ENCODE data around the gene ZNF683. TPM values are rescaled to one million over a fixed set of nuclear protein-coding genes. Genes with fewer than 3 reads are reported as not detected.
A peak's percentile ranks its signal among the peaks of the same experiment; 100 is the strongest.

Gene ZNF683
- total and polyA plus RNA-seq, 9 of the 15 experiments (the other 6 are each of a cell fraction or from before 2014, with no cell fraction given): not detected

DNA sequence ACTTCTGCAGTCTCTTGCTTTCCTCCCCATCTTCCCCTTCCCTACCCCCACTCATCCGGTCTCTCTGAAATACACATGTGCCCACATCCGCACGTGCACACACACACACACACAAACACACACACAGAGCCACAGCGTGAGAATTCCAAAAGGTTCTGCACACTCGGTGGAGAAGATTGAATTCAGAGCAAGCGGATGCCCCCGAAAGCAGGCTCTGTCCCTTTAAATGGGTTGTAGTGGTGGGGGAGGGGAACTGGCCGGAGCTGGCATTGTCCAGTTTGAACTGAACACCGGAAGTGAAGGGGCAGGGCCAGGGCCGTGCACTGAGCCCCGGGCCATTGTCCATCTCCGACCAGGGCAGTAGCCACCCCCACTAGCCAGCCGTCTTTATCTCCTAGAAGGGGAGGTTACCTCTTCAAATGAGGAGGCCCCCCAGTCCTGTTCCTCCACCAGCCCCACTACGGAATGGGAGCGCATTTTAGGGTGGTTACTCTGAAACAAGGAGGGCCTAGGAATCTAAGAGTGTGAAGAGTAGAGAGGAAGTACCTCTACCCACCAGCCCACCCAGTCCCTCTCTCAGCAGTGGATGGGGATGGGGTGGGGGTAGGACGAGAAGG lies 36.7 kb upstream of the ZNF683 start:
- peaks cover 4 to 6% of the 10 kb centered on the region in 2 experiments; a peak in 4 of 5 replicates for H3K27me3 ChIP-seq (ENCODE audit: control insufficient read depth in 2 of 2, insufficient read depth in 2 of 2, low read length in 2 of 2)
- 14% methylated on average over 16 of the region's 16 CpGs for WGBS (ENCODE audit: insufficient coverage, low coverage, missing lambda C conversion rate)
- H2AFZ ChIP-seq (ENCODE audit: low read depth, low read length): no peak overlapping the region
- no peak for FAIRE-seq
- H3K9ac ChIP-seq (ENCODE audit: insufficient read depth in 1 of 2, low read depth in 2 of 2, low read length in 2 of 2): peak overlapping the region in 1 of 2 experiments; percentile 20; a peak in 1 of 4 replicates
- POLR2A ChIA-PET: interaction anchor here (0.8 to 0.9 kb wide), 2 partner anchors 21 to 121 kb away, joined by 3 read pairs; no protein-coding TSS in a partner anchor
- no peaks in the 10 kb centered on the region for H3K79me2 ChIP-seq (ENCODE audit: control insufficient read depth, insufficient read depth, low read length)
- BruUV-seq (replicated peaks): no TSS peak
- in situ Hi-C loops (cut with MboI) (no loop called here), intact Hi-C loops (cut with micrococcal nuclease) (no loop called here)
- CTCF ChIA-PET (ENCODE audit: low intra/inter-chr PET ratio): interaction anchor here (0.6 kb wide), 1 partner anchor 485 kb away, joined by 5 read pairs; no protein-coding TSS in a partner anchor
- H3K4me1 ChIP-seq (replicated peaks in 1 of 2; ENCODE audit: control insufficient read depth in 2 of 2, insufficient read depth in 2 of 2, low read length in 2 of 2): peaks cover 12 to 39% of the 10 kb centered on the region in 2 experiments; a peak in 4 of 5 replicates
- peak; percentile 78 for ATAC-seq
- H3K36me3 ChIP-seq (ENCODE audit: control insufficient read depth, insufficient read depth, low read length): no peaks in the 10 kb centered on the region
- H3K9me3 ChIP-seq (replicated peaks; ENCODE audit: control insufficient read depth, insufficient read depth, low read depth, low read length): no peaks in the 10 kb centered on the region
- H3K4me2 ChIP-seq (ENCODE audit: insufficient read depth, low read length): 0 out of 2 replicates have a peak overlapping the region, but pooled peaks have one; percentile 12
- peaks cover 5% of the 10 kb centered on the region; the same call in 1 of the 2 replicates for H4K20me1 ChIP-seq (replicated peaks; ENCODE audit: control insufficient read depth, insufficient read depth, low read length)
- H3K27ac ChIP-seq (ENCODE audit: extremely low read depth, low read depth, low read length): no peak overlapping the region
- DNase-seq (ENCODE audit: extremely low read depth in 1 of 4, low spot score in 3 of 4): peak in 2 of 4 experiments; percentile 28 to 66
- no peaks in the 10 kb centered on the region for H3K9me1 ChIP-seq (ENCODE audit: control insufficient read depth, insufficient read depth, low read length)
- no peak overlapping the region; the same call in 1 of the 2 replicates for H3K4me3 ChIP-seq
- TF ChIP-seq HDAC1 (IDR thresholded peaks at IDR 0.05): peak in 1 of 2 experiments; percentile 2; a peak in 1 of 4 replicates
- TF ChIP-seq ZNF23 (CRISPR knock-in tag; IDR thresholded peaks at IDR 0.05): no peak
- TF ChIP-seq, protein P1, sequence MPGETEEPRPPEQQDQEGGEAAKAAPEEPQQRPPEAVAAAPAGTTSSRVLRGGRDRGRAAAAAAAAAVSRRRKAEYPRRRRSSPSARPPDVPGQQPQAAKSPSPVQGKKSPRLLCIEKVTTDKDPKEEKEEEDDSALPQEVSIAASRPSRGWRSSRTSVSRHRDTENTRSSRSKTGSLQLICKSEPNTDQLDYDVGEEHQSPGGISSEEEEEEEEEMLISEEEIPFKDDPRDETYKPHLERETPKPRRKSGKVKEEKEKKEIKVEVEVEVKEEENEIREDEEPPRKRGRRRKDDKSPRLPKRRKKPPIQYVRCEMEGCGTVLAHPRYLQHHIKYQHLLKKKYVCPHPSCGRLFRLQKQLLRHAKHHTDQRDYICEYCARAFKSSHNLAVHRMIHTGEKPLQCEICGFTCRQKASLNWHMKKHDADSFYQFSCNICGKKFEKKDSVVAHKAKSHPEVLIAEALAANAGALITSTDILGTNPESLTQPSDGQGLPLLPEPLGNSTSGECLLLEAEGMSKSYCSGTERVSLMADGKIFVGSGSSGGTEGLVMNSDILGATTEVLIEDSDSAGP (CRISPR knock-in tag; IDR thresholded peaks at IDR 0.05): peak; percentile 90
- no peak for TF ChIP-seq TBP (optimal IDR thresholded peaks at IDR 0.05; ENCODE audit: low read depth, low read length)
- TF ChIP-seq EHMT2 (IDR thresholded peaks at IDR 0.05): peak; percentile 5; the same call in 1 of the 2 replicates
- no peak for TF ChIP-seq ZNF24 (IDR thresholded peaks at IDR 0.05)
- TF ChIP-seq ZNF740 (CRISPR knock-in tag; IDR thresholded peaks at IDR 0.05): no peak; the same call in 1 of the 2 replicates
- TF ChIP-seq ZNF740 (tag; IDR thresholded peaks at IDR 0.05): no peak
- peak; percentile 48; the same call in 1 of the 2 replicates for TF ChIP-seq BHLHE40 (IDR thresholded peaks at IDR 0.05; ENCODE audit: low read length)
- TF ChIP-seq ZBTB7A (IDR thresholded peaks at IDR 0.05; ENCODE audit: borderline replicate concordance, control insufficient read depth, low read depth, low read length): 0 out of 2 replicates have a peak, but pooled peaks have one; percentile 5
- peak; percentile 40 to 51; a peak in 2 of 4 replicates for TF ChIP-seq TRIM24 (IDR thresholded peaks at IDR 0.05)
